ENCODE data around the gene FOXG1. TPM values are rescaled to one million over a fixed set of nuclear protein-coding genes. Genes with fewer than 3 reads are reported as not detected.

The FOXG1 gene
- total and polyA plus RNA-seq, 9 of the 15 experiments (the other 6 are each of a cell fraction or from before 2014, with no cell fraction given): 0.56 to 3.7 (median 0.85) TPM

DNA sequence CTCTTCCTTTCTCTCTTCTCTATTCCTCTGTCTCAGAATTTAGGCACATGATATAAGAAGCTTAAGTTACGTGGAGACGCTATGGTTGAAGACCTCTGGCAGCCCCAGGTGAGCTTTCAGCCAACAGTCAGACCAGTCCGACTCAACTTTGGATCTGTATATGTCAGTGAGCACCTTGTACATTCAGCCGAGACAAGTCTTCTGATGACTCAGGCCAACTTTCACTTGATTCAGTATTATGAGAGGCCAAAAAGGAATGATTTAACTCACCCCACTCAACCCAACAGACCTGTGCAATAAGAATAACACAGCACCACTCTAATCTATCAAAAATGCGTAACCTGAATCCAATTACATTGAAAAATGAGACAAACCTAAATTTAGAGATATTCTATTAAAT lies 47.5 kb upstream of the FOXG1 start:
- WGBS (ENCODE audit: insufficient coverage, low coverage, missing lambda C conversion rate): 23% methylated on average over 3 of the region's 5 CpGs
- H3K79me2 ChIP-seq (ENCODE audit: control insufficient read depth, insufficient read depth, low read length): no peaks in the 10 kb centered on the region
- no peak overlapping the region for H3K4me2 ChIP-seq (ENCODE audit: insufficient read depth, low read length)
- no peaks in the 10 kb centered on the region for H3K9me1 ChIP-seq (ENCODE audit: control insufficient read depth, insufficient read depth, low read length)
- H3K36me3 ChIP-seq (ENCODE audit: control insufficient read depth, insufficient read depth, low read length): no peaks in the 10 kb centered on the region
- in situ Hi-C loops (cut with MboI): no loop called here
- DNase-seq (ENCODE audit: extremely low read depth in 1 of 4, low spot score in 3 of 4): no peak
- no peak overlapping the region for H2AFZ ChIP-seq (ENCODE audit: low read depth, low read length)
- no peaks in the 10 kb centered on the region for H4K20me1 ChIP-seq (replicated peaks; ENCODE audit: control insufficient read depth, insufficient read depth, low read length)
- no TSS peak for BruUV-seq (replicated peaks)
- no peak for FAIRE-seq
- POLR2A ChIA-PET: no interaction called here
- intact Hi-C loops (cut with micrococcal nuclease): no loop called here
- no peak overlapping the region for H3K27ac ChIP-seq (ENCODE audit: extremely low read depth, low read depth, low read length)
- H3K4me1 ChIP-seq (replicated peaks in 1 of 2; ENCODE audit: control insufficient read depth in 2 of 2, insufficient read depth in 2 of 2, low read length in 2 of 2): no peaks in the 10 kb centered on the region
- H3K9me3 ChIP-seq (replicated peaks; ENCODE audit: control insufficient read depth, insufficient read depth, low read depth, low read length): no peaks in the 10 kb centered on the region
- no peak overlapping the region for H3K9ac ChIP-seq (ENCODE audit: insufficient read depth in 1 of 2, low read depth in 2 of 2, low read length in 2 of 2)
- H3K27me3 ChIP-seq (ENCODE audit: control insufficient read depth in 2 of 2, insufficient read depth in 2 of 2, low read length in 2 of 2): no peaks in the 10 kb centered on the region
- ATAC-seq: no peak
- H3K4me3 ChIP-seq: no peak overlapping the region
- CTCF ChIA-PET (ENCODE audit: low intra/inter-chr PET ratio): no interaction called here
- TF ChIP-seq DPF2 (IDR thresholded peaks at IDR 0.05) (no peak), ZNF583 (CRISPR knock-in tag; IDR thresholded peaks at IDR 0.05) (no peak), SP1 (CRISPR knock-in tag; IDR thresholded peaks at IDR 0.05) (no peak), RB1 (IDR thresholded peaks at IDR 0.05; ENCODE audit: low read depth) (no peak), MEF2A (IDR thresholded peaks at IDR 0.05; ENCODE audit: control insufficient read depth, low read depth, low read length) (no peak), MTF1 (CRISPR knock-in tag; IDR thresholded peaks at IDR 0.05; ENCODE audit: borderline replicate concordance) (no peak), ZNF232 (CRISPR knock-in tag; IDR thresholded peaks at IDR 0.05) (no peak), PREB (CRISPR knock-in tag; IDR thresholded peaks at IDR 0.05) (no peak), ZNF609 (CRISPR knock-in tag; IDR thresholded peaks at IDR 0.05; ENCODE audit: borderline replicate concordance) (no peak)
- TF ChIP-seq, protein P1, sequence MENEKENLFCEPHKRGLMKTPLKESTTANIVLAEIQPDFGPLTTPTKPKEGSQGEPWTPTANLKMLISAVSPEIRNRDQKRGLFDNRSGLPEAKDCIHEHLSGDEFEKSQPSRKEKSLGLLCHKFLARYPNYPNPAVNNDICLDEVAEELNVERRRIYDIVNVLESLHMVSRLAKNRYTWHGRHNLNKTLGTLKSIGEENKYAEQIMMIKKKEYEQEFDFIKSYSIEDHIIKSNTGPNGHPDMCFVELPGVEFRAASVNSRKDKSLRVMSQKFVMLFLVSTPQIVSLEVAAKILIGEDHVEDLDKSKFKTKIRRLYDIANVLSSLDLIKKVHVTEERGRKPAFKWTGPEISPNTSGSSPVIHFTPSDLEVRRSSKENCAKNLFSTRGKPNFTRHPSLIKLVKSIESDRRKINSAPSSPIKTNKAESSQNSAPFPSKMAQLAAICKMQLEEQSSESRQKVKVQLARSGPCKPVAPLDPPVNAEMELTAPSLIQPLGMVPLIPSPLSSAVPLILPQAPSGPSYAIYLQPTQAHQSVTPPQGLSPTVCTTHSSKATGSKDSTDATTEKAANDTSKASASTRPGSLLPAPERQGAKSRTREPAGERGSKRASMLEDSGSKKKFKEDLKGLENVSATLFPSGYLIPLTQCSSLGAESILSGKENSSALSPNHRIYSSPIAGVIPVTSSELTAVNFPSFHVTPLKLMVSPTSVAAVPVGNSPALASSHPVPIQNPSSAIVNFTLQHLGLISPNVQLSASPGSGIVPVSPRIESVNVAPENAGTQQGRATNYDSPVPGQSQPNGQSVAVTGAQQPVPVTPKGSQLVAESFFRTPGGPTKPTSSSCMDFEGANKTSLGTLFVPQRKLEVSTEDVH (IDR thresholded peaks at IDR 0.05; ENCODE audit: low read depth, partially characterized antibody): no peak
